GM18517 (cell line): ENCODE data around the gene MAEA.

Source experiments
- ATAC-seq: cut with Tn5 transposase; IDR thresholded peaks from one replicate; pipeline ENCODE4 v1.9.1; 2021; ENCODE audit warnings: mild to moderate bottlenecking, moderate library complexity; ENCODE audit not compliant: unreplicated experiment

The MAEA gene

GRCh38 chr4:1298461-1298860, 8.8 kb downstream of the MAEA start:
- ATAC-seq, result no peak

- no peak for ATAC-seq
Measured at GRCh38 chr4:1299301-1299860, 9.7 kb downstream of the MAEA start.

- no peak for ATAC-seq
Measured at GRCh38 chr4:1300466-1301455, 11.1 kb downstream of the MAEA start.

GRCh38 chr4:1302159-1302558, 12.5 kb downstream of the MAEA start:
- no peak for ATAC-seq

GRCh38 chr4:1305261-1305711, 15.6 kb downstream of the MAEA start:
- no peak for ATAC-seq

GRCh38 chr4:1305781-1306455, 16.2 kb downstream of the MAEA start:
- no peak for ATAC-seq

- no peak for ATAC-seq
Measured at GRCh38 chr4:1307951-1308735, 18.5 kb downstream of the MAEA start.

- ATAC-seq, result peak; percentile 77
Measured at GRCh38 chr4:1309261-1310010, 19.7 kb downstream of the MAEA start.

GRCh38 chr4:1310031-1310795, 20.5 kb downstream of the MAEA start:
- ATAC-seq, result no peak

- ATAC-seq, result no peak
Measured at GRCh38 chr4:1310796-1311631, 21.3 kb downstream of the MAEA start.

GRCh38 chr4:1312821-1313640, 23.3 kb downstream of the MAEA start:
- no peak for ATAC-seq

GRCh38 chr4:1315306-1315705, 25.6 kb downstream of the MAEA start:
- ATAC-seq, result no peak

GRCh38 chr4:1315836-1316536, 26.3 kb downstream of the MAEA start:
- ATAC-seq, result no peak

- no peak for ATAC-seq
Measured at GRCh38 chr4:1316537-1317168, 27.0 kb downstream of the MAEA start.

- no peak for ATAC-seq
Measured at GRCh38 chr4:1317177-1318045, 27.7 kb downstream of the MAEA start.

- ATAC-seq, result no peak
Measured at GRCh38 chr4:1318046-1318375, 28.3 kb downstream of the MAEA start.
